SK-N-SH treated with all-trans-retinoic acid at 6 μM for 48 hours (cell line): ENCODE results near the gene GRK5.
"Not testable (repeated sequence)": the region's sequence is repeated elsewhere in the genome, so short reads cannot be mapped to it uniquely, and the experiment has no call there.

Experiments
- ATAC-seq: fragments of 200-7000 bp; cut with Tn5 transposase; 3 replicates; pipeline ENCODE4 v1.9.1; 2020; ENCODE audit warnings: mild to moderate bottlenecking, moderate library complexity
- ARNTL ChIP-seq: fragments of 450-650 bp; formaldehyde crosslinking; IDR thresholded peaks from 2 replicates; pipeline ENCODE4 v1.5.0; 2020; ENCODE audit warnings: low read depth, mild to moderate bottlenecking, moderate library complexity, borderline replicate concordance
- CREB5 ChIP-seq: fragments of 250-450 bp; sonication (Bioruptor Pico); IDR thresholded peaks from 2 replicates; pipeline ENCODE4 v1.5.1; 2020; ENCODE audit warnings: low read depth, mild to moderate bottlenecking, moderate library complexity
- CSDC2 ChIP-seq: fragments of 250-450 bp; sonication (Bioruptor Pico); IDR thresholded peaks from 2 replicates; pipeline ENCODE4 v1.5.0; 2020; ENCODE audit warnings: mild to moderate bottlenecking, moderate library complexity
- ESRRG ChIP-seq: fragments of 250-450 bp; sonication (Bioruptor Pico); IDR thresholded peaks from 2 replicates; pipeline ENCODE4 v1.6.1; 2021; ENCODE audit warnings: mild to moderate bottlenecking
- GLIS3 ChIP-seq: fragments of 250-450 bp; sonication (Bioruptor Pico); IDR thresholded peaks from 2 replicates; pipeline ENCODE4 v1.5.0; 2020; ENCODE audit warnings: mild to moderate bottlenecking, moderate library complexity
- ISL1 ChIP-seq: fragments of 250-450 bp; sonication (Bioruptor Pico); IDR thresholded peaks from 2 replicates; pipeline ENCODE4 v2.1.2; 2022; ENCODE audit warnings: mild to moderate bottlenecking, moderate library complexity
- OSR1 ChIP-seq: fragments of 250-450 bp; sonication (Bioruptor Pico); IDR thresholded peaks from 2 replicates; pipeline ENCODE4 v1.8.0; 2022; ENCODE audit warnings: moderate library complexity, mild to moderate bottlenecking, inconsistent platforms
- PATZ1 ChIP-seq: fragments of 250-450 bp; sonication (Bioruptor Pico); IDR thresholded peaks from 2 replicates; pipeline ENCODE4 v1.8.0; 2020; ENCODE audit warnings: mild to moderate bottlenecking, moderate library complexity, borderline replicate concordance
- POU6F1 ChIP-seq: fragments of 250-450 bp; sonication (Bioruptor Pico); IDR thresholded peaks from 2 replicates; pipeline ENCODE4 v1.8.0; 2021; ENCODE audit warnings: low read depth, mild to moderate bottlenecking, moderate library complexity, borderline replicate concordance
- PPARA ChIP-seq: fragments of 250-450 bp; sonication (Bioruptor Pico); IDR thresholded peaks from 2 replicates; pipeline ENCODE4 v1.5.0; 2020; ENCODE audit warnings: mild to moderate bottlenecking, borderline replicate concordance
- SNAI2 ChIP-seq: fragments of 250-450 bp; sonication (Bioruptor Pico); IDR thresholded peaks from 2 replicates; pipeline ENCODE4 v1.5.0; 2020; ENCODE audit warnings: mild to moderate bottlenecking, moderate library complexity
- TOX ChIP-seq: fragments of 250-450 bp; sonication (Bioruptor Pico); IDR thresholded peaks from 2 replicates; pipeline ENCODE4 v1.8.0; 2021; ENCODE audit warnings: mild to moderate bottlenecking, moderate library complexity, borderline replicate concordance
- ZC3H10 ChIP-seq: fragments of 250-450 bp; sonication (Bioruptor Pico); IDR thresholded peaks from 2 replicates; pipeline ENCODE4 v1.5.1; 2021; ENCODE audit warnings: mild to moderate bottlenecking, moderate library complexity
- ZFP3 ChIP-seq: fragments of 250-450 bp; sonication (Bioruptor Pico); IDR thresholded peaks from 2 replicates; pipeline ENCODE4 v1.5.0; 2020; ENCODE audit warnings: mild to moderate bottlenecking, moderate library complexity
- ZNF70 ChIP-seq: fragments of 450-650 bp; formaldehyde crosslinking; IDR thresholded peaks from 2 replicates; pipeline ENCODE4 v1.5.0; 2020; ENCODE audit warnings: mild to moderate bottlenecking, moderate library complexity
- ZNF8 ChIP-seq: fragments of 450-650 bp; formaldehyde crosslinking; IDR thresholded peaks from 2 replicates; pipeline ENCODE4 v1.5.0; 2020; ENCODE audit warnings: mild to moderate bottlenecking, moderate library complexity

The GRK5 gene

GRCh38 chr10:119176166-119176565 lies 31.2 kb upstream of the GRK5 start:
- no peak for ATAC-seq
- no peak for TF ChIP-seq TOX (CRISPR knock-in tag)
- TF ChIP-seq PATZ1, result no peak
- no peak for TF ChIP-seq GLIS3 (CRISPR knock-in tag)

GRCh38 chr10:119177708-119178371 lies 29.5 kb upstream of the GRK5 start:
- TF ChIP-seq CREB5 (no peak), CSDC2 (CRISPR knock-in tag) (no peak), ARNTL (no peak), TOX (CRISPR knock-in tag) (no peak), PATZ1 (no peak), ISL1 (no peak), SNAI2 (CRISPR knock-in tag) (no peak)
- peak; percentile 43 for ATAC-seq

GRCh38 chr10:119178372-119179119 lies 28.8 kb upstream of the GRK5 start, which contains the start of gene PRDX3:
TSS of gene PRDX3 (minus strand) at chr10:119178812. CDS start at chr10:119178790, 22 bp downstream.
- TF ChIP-seq PATZ1, result no peak
- no peak for TF ChIP-seq ZFP3
- no peak for TF ChIP-seq ZC3H10 (CRISPR knock-in tag)
- TF ChIP-seq ZNF8, result no peak
- TF ChIP-seq CREB5, result no peak
- no peak for TF ChIP-seq CSDC2 (CRISPR knock-in tag)
- TF ChIP-seq ARNTL, result no peak
- no peak for TF ChIP-seq ZNF70 (CRISPR knock-in tag)
- no peak for TF ChIP-seq SNAI2 (CRISPR knock-in tag)
- TF ChIP-seq GLIS3 (CRISPR knock-in tag), result no peak
- no peak for TF ChIP-seq PPARA (CRISPR knock-in tag)
- TF ChIP-seq ISL1, result no peak
- TF ChIP-seq POU6F1, result no peak
- no peak for TF ChIP-seq OSR1 (CRISPR knock-in tag)
- no peak for TF ChIP-seq ESRRG (CRISPR knock-in tag)
- no peak for TF ChIP-seq TOX (CRISPR knock-in tag)
- ATAC-seq, result peak; percentile 99

- ATAC-seq, result not testable (repeated sequence)
Observed at GRCh38 chr10:119180850-119181400, 26.4 kb upstream of the GRK5 start.
